H1 (cell line): Measurements from ENCODE around the gene TTC22. TPM values are rescaled to one million over a fixed set of nuclear protein-coding genes. Genes with fewer than 3 reads are reported as not detected.

Experiments
- BACH1 ChIP-seq: IDR thresholded peaks from 2 replicates; pipeline ENCODE4 v1.6.1; 2012; ENCODE audit warnings: low read length, improper control_type of control experiment
- JUN ChIP-seq: IDR thresholded peaks from 2 replicates; pipeline ENCODE4 v1.6.1; 2011; ENCODE audit warnings: low read depth, mild to moderate bottlenecking, improper control_type of control experiment, low read length
- RAD21 ChIP-seq, 2 experiments: IDR thresholded peaks in 1 of 2; conservative IDR thresholded peaks in 1 of 2; 2 replicates each; pipeline ENCODE4 v1.6.1; 2011; ENCODE audit warnings: low read depth in 2 of 2, low read length in 2 of 2, improper control_type of control experiment in 1 of 2, inconsistent platforms in 1 of 2, mild to moderate bottlenecking in 1 of 2, moderate library complexity in 1 of 2
- SP2 ChIP-seq: IDR thresholded peaks from 2 replicates; pipeline ENCODE4 v1.6.1; 2012; ENCODE audit warnings: mild to moderate bottlenecking, low read length, inconsistent platforms
- polyA plus RNA-seq, 7 experiments: library from polyadenylated mRNA; depleted of rRNA in 3 of 7; stranded (reverse) in 5 of 7; unstranded in 2 of 7; fragments of >200 nt in 5 of 7; fragments of 200-250 nt in 2 of 7; gene quantifications; 1 replicate in 5 of 7; 2 replicates in 1 of 7; 4 replicates in 1 of 7; pipeline versions ENCODE4 v1.2.1 to v1.2.3, GENCODE V29; 2011 to 2013; ENCODE audit warnings: missing spikeins in 2 of 7, mixed read lengths in 2 of 7
- total RNA-seq: library from RNA; stranded (reverse); fragmentation: NEBNext Ultra II Directional; extraction: Animal tissue kit (Norgen Biotek cat#: 25700); gene quantifications from 2 replicates; pipeline ENCODE4 v1.2.1, GENCODE V29; 2021
- TF ChIP-seq, protein P1 (sequence below), 3 experiments: IDR thresholded peaks; 1 replicate in 2 of 3; 2 replicates in 1 of 3; pipeline versions ENCODE4 v1.5.1 to v1.6.1; 2011; ENCODE audit warnings: low read length in 3 of 3, mild to moderate bottlenecking in 3 of 3, inconsistent platforms in 2 of 3, low read depth in 1 of 3, moderate library complexity in 1 of 3; ENCODE audit not compliant: insufficient read depth in 1 of 3; ENCODE audit errors: control extremely low read depth in 1 of 3

The TTC22 gene
- total and polyA plus RNA-seq, 2 of the 8 experiments (the other 6 are each of a cell fraction or from before 2014, with no cell fraction given) = 1.00 to 1.6 TPM

GRCh38 chr1:54754045-54754444, 47.1 kb downstream of the TTC22 start (continued):
- TF ChIP-seq, protein P1, sequence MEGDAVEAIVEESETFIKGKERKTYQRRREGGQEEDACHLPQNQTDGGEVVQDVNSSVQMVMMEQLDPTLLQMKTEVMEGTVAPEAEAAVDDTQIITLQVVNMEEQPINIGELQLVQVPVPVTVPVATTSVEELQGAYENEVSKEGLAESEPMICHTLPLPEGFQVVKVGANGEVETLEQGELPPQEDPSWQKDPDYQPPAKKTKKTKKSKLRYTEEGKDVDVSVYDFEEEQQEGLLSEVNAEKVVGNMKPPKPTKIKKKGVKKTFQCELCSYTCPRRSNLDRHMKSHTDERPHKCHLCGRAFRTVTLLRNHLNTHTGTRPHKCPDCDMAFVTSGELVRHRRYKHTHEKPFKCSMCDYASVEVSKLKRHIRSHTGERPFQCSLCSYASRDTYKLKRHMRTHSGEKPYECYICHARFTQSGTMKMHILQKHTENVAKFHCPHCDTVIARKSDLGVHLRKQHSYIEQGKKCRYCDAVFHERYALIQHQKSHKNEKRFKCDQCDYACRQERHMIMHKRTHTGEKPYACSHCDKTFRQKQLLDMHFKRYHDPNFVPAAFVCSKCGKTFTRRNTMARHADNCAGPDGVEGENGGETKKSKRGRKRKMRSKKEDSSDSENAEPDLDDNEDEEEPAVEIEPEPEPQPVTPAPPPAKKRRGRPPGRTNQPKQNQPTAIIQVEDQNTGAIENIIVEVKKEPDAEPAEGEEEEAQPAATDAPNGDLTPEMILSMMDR (IDR thresholded peaks at IDR 0.05; ENCODE audit: control extremely low read depth in 1 of 3, insufficient read depth in 1 of 3, low read depth in 1 of 3, low read length in 3 of 3) = no peak
- TF ChIP-seq RAD21 (IDR thresholded peaks at IDR 0.05 in 1 of 2, conservative IDR thresholded peaks at IDR 0.05 in 1 of 2; ENCODE audit: low read depth in 2 of 2, low read length in 2 of 2) = no peak
- TF ChIP-seq JUN = no peak
- no peak for TF ChIP-seq SP2
- no peak for TF ChIP-seq BACH1
